Measurements from ENCODE around the gene KIDINS220. TPM values are rescaled to one million over a fixed set of nuclear protein-coding genes. Genes with fewer than 3 reads are reported as not detected.
A peak's percentile ranks its signal among the peaks of the same experiment; 100 is the strongest.

Gene KIDINS220
- total RNA-seq, 1 donor: 89.7 TPM

GRCh38 chr2:8819948-8820347 is 17.5 kb downstream of the KIDINS220 start:
- no peak for TF ChIP-seq CTCF (IDR thresholded peaks at IDR 0.05; ENCODE audit: insufficient read depth, low read length)
- no peak overlapping the region for H3K4me3 ChIP-seq (ENCODE audit: low read depth, low read length)
- DNase-seq (ENCODE audit: low read depth): no peak

- TF ChIP-seq CTCF (IDR thresholded peaks at IDR 0.05; ENCODE audit: insufficient read depth, low read length): no peak
- peak; percentile 27 for DNase-seq (ENCODE audit: low read depth)
These were observed 18.2 kb downstream of the KIDINS220 start for GRCh38 chr2:8819194-8819593.

GRCh38 chr2:8817221-8817620 is 20.2 kb downstream of the KIDINS220 start:
- no peak for TF ChIP-seq CTCF (IDR thresholded peaks at IDR 0.05; ENCODE audit: insufficient read depth, low read length)
- no peak overlapping the region for H3K4me3 ChIP-seq (ENCODE audit: low read depth, low read length)
- DNase-seq (ENCODE audit: low read depth): no peak

More at GRCh38 chr2:8819194-8819593, 18.2 kb downstream of the KIDINS220 start:
- H3K4me3 ChIP-seq (ENCODE audit: low read depth, low read length): no peak overlapping the region

GRCh38 chr2:8806885-8807704 is 30.3 kb downstream of the KIDINS220 start:
- H3K4me3 ChIP-seq (ENCODE audit: low read depth, low read length): no peak overlapping the region
- TF ChIP-seq CTCF (IDR thresholded peaks at IDR 0.05; ENCODE audit: insufficient read depth, low read length): no peak
- DNase-seq (ENCODE audit: low read depth): no peak

- no peak overlapping the region for H3K4me3 ChIP-seq (ENCODE audit: low read depth, low read length)
- no peak for TF ChIP-seq CTCF (IDR thresholded peaks at IDR 0.05; ENCODE audit: insufficient read depth, low read length)
- DNase-seq (ENCODE audit: low read depth): peak; percentile 48
These were observed 31.9 kb downstream of the KIDINS220 start for GRCh38 chr2:8805278-8806210.

- peak; percentile 89 for DNase-seq (ENCODE audit: low read depth)
- peak; percentile 21 for TF ChIP-seq CTCF (IDR thresholded peaks at IDR 0.05; ENCODE audit: insufficient read depth, low read length)
- no peak overlapping the region for H3K4me3 ChIP-seq (ENCODE audit: low read depth, low read length)
These were observed 33.6 kb downstream of the KIDINS220 start for GRCh38 chr2:8803658-8804379.

Data from fibroblast of the aortic adventitia (primary cell).